Measurements from ENCODE around the gene ZMYND8.
"Not testable (repeated sequence)": the region's sequence is repeated elsewhere in the genome, so short reads cannot be mapped to it uniquely, and the experiment has no call there.

ZMYND8 gene

DNA sequence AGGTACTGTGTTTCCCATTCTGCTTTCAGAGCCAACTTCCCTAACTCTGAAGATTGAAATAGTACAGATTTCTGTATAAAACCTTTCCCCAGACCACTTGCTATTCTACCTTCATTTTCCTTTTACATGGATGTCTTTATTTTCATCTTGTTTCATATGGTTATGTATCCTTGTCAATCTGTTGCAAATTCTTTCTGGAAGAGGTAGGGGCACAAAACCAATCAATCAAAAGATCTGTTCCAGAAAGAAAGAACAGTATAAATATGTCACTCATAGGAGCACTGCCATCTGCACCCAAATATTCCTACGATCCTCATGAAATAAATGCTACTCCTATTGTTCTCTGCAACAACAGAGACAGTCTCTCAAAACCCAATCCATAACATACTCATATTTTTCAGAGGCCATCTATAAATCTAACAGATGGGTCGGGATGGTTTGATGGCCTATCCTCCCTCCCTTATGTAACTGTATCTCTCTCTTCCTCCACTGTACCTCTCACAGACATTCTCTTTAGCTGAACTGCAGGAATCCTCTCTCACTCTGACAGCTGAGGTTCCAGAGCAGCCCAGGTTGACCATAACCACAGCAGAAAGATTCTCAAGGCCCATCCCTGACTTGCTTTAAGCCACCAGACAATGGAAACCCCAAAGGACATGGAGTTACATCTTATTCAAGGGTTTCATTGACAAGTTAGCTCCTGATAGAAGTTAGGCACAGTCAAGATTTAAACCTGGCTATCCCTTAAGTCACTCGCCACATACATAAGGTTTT lies 112.8 kb downstream of the ZMYND8 start:
- DNase-seq: no peak

GRCh38 chr20:47243003-47243402 lies 113.5 kb downstream of the ZMYND8 start:
- DNase-seq: no peak

- DNase-seq: no peak
These were observed 115.1 kb downstream of the ZMYND8 start for GRCh38 chr20:47241345-47241781.

DNA sequence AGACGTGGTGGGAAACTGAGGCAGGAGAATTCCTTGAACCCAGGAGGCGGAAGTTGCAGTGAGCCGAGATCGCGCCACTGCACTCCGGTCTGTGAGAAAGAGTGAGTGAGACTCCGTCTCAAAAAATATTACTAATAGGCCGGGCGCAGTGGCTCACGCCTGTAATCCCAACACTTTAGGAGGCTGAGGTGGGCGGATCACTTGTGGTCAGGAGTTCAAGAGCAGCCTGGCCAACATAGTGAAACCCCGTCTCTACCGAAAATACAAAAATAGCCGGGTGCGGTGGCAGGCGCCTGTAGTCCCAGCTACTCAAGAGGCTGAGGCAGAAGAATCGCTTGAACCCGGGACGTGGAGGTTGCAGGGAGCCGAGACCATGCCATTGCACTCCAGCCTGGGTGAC lies 116.4 kb downstream of the ZMYND8 start:
- DNase-seq: not testable (repeated sequence)

DNA sequence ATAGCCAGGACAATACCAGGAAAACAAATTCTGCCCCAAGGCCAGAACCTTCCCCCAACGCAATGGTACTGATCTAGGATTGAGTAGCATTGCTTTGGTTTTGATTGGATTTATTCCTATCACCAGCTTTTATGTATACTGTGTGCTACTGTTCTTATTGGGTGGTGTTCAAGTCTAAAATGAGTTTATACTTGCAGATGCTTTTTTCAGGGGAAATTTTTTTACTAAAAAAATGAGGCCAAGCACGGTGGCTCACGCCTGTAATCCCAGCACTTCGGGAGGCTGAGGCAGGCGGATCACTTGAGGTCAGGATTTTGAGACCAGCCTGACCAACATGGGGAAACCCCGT lies 116.8 kb downstream of the ZMYND8 start:
- DNase-seq: no peak

DNA sequence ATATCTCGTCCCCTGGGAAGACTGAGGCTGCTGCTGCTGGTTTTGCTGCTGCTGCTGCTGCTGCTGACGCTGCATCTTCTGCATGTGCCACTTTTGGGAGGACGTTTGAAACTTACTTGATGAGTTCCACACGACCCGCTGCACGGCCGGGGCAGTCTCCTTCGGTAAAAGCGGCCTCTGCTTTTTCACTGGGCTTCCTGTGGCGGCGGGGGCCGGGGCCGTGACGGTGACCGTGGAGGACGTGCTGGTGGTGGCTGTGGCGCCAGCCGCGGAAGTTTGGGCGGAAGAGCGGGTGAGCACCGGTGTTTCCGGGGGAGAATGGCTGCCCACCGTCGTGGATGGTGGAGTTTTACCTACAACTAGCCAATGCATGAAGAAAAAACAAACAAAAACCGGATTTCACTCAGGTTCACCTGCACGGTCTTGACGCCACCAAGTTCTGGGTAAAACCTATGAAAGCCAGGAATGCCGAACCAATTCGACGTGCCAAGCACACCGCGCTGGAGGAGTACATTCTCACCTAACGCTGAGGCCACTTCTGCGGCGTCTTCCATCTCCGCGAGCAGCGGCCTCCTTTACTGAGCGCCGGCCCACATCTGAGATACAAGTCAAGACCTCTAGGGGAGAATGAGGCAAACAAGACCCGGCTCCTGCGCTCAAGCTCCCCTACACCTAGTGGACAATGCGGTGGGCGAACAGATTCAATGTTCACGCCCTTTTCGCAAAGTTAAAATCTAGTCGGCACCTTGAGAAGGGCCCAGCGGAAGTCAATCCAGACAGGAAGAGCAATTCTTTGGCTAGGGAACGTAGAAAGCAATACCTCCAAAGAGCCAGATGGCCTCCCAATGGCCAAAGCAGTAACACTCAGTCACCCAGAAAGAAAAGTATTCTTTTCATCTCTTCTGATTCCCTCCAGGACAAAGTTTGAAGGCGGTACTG lies 117.5 kb downstream of the ZMYND8 start:
- DNase-seq: no peak

- no peak for DNase-seq
These were observed 118.8 kb downstream of the ZMYND8 start for GRCh38 chr20:47237715-47238114.

- DNase-seq: no peak
These were observed 119.9 kb downstream of the ZMYND8 start for GRCh38 chr20:47236639-47236900.

GRCh38 chr20:47235853-47236638 lies 120.5 kb downstream of the ZMYND8 start:
- DNase-seq: no peak

DNA sequence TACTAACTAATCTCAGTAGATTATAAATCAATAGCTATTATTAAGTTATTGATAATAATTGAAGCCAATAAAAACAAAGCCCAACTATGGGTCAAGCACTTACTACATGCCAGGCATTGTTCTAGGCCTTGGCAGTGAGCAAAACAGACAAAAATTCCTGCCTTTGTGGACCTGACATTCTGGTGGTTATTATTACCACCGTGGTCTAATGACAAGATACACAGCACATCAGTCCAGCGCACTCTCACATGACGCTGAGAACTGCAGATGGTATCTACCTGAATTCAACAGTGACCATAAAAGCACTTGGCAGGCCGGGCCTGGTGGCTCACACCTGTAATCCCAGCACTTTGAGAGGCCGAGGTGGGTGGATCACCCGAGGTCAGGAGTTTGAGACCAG lies 121.4 kb downstream of the ZMYND8 start:
- no peak for DNase-seq

GRCh38 chr20:47233333-47234188 lies 122.9 kb downstream of the ZMYND8 start:
- DNase-seq: no peak

DNA sequence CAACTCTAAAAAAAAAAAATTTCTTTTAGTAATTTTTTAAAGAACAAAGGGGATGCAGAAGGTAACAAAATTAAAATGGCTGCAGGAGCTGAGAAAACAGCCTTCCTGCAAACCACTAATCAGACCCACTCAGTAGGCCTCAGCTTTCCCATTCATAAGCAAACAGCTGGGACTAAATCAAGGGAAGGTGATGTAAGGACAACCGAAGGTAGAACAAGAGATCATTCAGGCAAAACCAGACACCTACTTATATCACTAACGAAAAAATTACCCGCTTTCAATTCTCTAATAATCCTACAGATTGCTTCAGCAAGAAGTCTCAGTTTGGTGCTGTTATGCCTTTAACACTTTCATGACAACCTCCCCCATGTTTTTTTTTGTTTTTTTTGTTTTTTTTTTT lies 124.0 kb downstream of the ZMYND8 start:
- DNase-seq: no peak

- DNase-seq: no peak
These were observed 125.0 kb downstream of the ZMYND8 start for GRCh38 chr20:47231382-47232039.

- DNase-seq: no peak
These were observed 125.7 kb downstream of the ZMYND8 start for GRCh38 chr20:47230811-47231256.

DNA sequence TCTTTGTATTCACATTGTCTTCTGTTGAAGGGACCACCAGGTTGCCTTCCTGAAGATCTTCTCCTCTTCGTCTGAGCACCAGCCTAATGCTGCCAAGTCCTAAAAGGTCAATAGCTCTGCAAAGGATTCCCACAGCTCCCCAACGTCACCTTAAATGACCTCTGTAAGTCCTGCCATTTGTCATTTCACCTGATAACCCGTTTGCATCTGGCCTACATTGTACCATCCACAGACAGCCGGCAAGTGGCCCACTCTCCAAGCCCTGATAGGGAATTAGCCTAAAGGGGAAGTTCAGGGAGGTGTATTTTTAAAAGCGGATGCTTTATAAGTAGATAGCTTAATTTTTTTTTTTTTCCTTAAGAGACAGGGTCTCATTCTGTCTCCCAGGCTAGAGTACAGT lies 127.8 kb downstream of the ZMYND8 start:
- no peak for DNase-seq

GRCh38 chr20:47227576-47227975 lies 128.9 kb downstream of the ZMYND8 start:
- DNase-seq: no peak

GRCh38 chr20:47227119-47227518 lies 129.4 kb downstream of the ZMYND8 start:
- no peak for DNase-seq

GRCh38 chr20:47225458-47225857 lies 131.0 kb downstream of the ZMYND8 start:
- no peak for DNase-seq

DNA sequence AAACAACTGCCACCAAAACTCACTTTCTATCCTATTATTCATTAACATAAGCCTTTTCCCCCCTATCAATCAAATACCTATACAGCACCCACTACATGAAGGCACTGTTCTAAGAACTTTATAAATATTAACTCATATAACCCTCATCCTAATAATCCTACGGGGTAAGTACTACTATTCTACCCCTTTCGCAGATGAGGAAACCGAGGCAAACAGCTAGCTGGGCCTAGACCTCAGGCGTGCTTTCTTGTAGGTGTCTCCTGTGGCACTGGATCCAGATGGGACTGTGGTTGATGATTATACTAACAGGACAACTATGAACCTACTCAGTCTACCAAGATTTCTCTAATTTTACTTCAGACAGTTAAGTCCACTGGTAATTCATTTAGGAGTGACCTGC lies 131.6 kb downstream of the ZMYND8 start:
- no peak for DNase-seq

GRCh38 chr20:47224300-47224791 lies 132.2 kb downstream of the ZMYND8 start:
- DNase-seq: no peak

GRCh38 chr20:47223896-47224295 lies 132.6 kb downstream of the ZMYND8 start:
- no peak for DNase-seq

Measured in NCI-H1436 treated with DMSO at 0.1 percent for 48 hours (cell line).